HL-60 (cell line): ENCODE results near the gene LY6G5B.

Source experiments
- DNase-seq, 2 experiments: peaks; one replicate each; pipeline ENCODE4 v3.0.0-alpha.2; 2010 to 2020; ENCODE audit warnings: low read depth in 1 of 2, low spot score in 1 of 2
- H3K27ac ChIP-seq: fragments of 250-450 bp; sonication (Bioruptor Pico); replicated peaks from 2 replicates; pipeline ENCODE4 v1.5.1; 2020; ENCODE audit warnings: mild to moderate bottlenecking, moderate library complexity
- H3K27me3 ChIP-seq: fragments of 250-450 bp; sonication (Bioruptor Pico); 2 replicates; pipeline ENCODE4 v1.5.1; 2021; ENCODE audit warnings: mild to moderate bottlenecking, moderate library complexity; ENCODE audit not compliant: insufficient read depth, poor library complexity, severe bottlenecking
- H3K4me3 ChIP-seq: replicated peaks from 2 replicates; pipeline ENCODE4 v1.5.1; 2011; ENCODE audit warnings: mild to moderate bottlenecking, control low read depth, low read length; ENCODE audit not compliant: insufficient read depth
- GABPA ChIP-seq: IDR thresholded peaks from 2 replicates; pipeline ENCODE4 v1.6.1; 2012; ENCODE audit warnings: low read depth
- POLR2AphosphoS5 ChIP-seq: IDR thresholded peaks from 2 replicates; pipeline ENCODE4 v1.6.1; 2012; ENCODE audit warnings: low read depth
- REST ChIP-seq: IDR thresholded peaks from 2 replicates; pipeline ENCODE4 v1.6.1; 2012; ENCODE audit warnings: low read depth; ENCODE audit not compliant: insufficient replicate concordance
- SPI1 ChIP-seq: IDR thresholded peaks from 2 replicates; pipeline ENCODE4 v1.6.1; 2012; ENCODE audit warnings: low read depth, mild to moderate bottlenecking, borderline replicate concordance
- TF ChIP-seq, protein P1 (sequence below): IDR thresholded peaks from one replicate; pipeline ENCODE4 v1.5.1; 2011; ENCODE audit warnings: low read length, control low read depth, inconsistent platforms; ENCODE audit not compliant: insufficient read depth

LY6G5B gene

GRCh38 chr6:31692353-31692752 lies 22.6 kb downstream of the LY6G5B start:
- TF ChIP-seq SPI1 (no peak), POLR2AphosphoS5 (no peak), GABPA (no peak), REST (no peak)
- TF ChIP-seq, protein P1, sequence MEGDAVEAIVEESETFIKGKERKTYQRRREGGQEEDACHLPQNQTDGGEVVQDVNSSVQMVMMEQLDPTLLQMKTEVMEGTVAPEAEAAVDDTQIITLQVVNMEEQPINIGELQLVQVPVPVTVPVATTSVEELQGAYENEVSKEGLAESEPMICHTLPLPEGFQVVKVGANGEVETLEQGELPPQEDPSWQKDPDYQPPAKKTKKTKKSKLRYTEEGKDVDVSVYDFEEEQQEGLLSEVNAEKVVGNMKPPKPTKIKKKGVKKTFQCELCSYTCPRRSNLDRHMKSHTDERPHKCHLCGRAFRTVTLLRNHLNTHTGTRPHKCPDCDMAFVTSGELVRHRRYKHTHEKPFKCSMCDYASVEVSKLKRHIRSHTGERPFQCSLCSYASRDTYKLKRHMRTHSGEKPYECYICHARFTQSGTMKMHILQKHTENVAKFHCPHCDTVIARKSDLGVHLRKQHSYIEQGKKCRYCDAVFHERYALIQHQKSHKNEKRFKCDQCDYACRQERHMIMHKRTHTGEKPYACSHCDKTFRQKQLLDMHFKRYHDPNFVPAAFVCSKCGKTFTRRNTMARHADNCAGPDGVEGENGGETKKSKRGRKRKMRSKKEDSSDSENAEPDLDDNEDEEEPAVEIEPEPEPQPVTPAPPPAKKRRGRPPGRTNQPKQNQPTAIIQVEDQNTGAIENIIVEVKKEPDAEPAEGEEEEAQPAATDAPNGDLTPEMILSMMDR, result no peak
- no peak overlapping the region for H3K4me3 ChIP-seq
- no peak for DNase-seq
- H3K27ac ChIP-seq, result no peak overlapping the region
- no peaks in the 10 kb centered on the region for H3K27me3 ChIP-seq

DNA sequence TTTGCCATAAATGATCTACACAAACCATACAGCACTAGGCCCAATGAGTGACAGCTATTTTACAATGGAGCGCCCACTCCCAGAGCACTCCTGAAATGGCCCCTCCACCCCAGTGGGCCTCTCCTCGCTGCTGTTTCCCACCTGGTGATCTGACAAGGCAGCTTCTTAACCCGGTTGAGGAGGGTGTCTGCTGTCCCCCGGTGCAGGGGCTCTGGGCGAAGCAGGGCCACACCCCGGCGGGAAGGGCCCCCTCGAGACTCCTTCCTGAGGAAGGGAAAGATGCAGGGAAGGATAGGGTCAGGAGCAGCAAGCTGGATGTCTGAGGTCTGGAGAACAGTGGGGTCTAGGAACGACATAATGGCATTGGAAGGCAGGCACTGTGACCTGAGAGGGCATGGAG lies 23.1 kb downstream of the LY6G5B start:
- no peak for TF ChIP-seq POLR2AphosphoS5
- TF ChIP-seq SPI1, result no peak
- TF ChIP-seq GABPA, result no peak
- TF ChIP-seq, protein P1, result no peak
- no peak for TF ChIP-seq REST
- no peak overlapping the region for H3K4me3 ChIP-seq
- no peak overlapping the region for H3K27ac ChIP-seq
- no peaks in the 10 kb centered on the region for H3K27me3 ChIP-seq
- no peak for DNase-seq

- no peak for DNase-seq
- no peak overlapping the region for H3K4me3 ChIP-seq
- no peak for TF ChIP-seq POLR2AphosphoS5
- no peak for TF ChIP-seq GABPA
- no peak for TF ChIP-seq REST
- TF ChIP-seq, protein P1, result no peak
- TF ChIP-seq SPI1, result no peak
- H3K27me3 ChIP-seq, result no peaks in the 10 kb centered on the region
- H3K27ac ChIP-seq, result no peak overlapping the region
Measured at GRCh38 chr6:31693535-31693934, 23.8 kb downstream of the LY6G5B start.
